ENCODE data around the gene IGSF22.

GRCh38 chr11:18699848-18700261 lies 26.1 kb downstream of the IGSF22 start:
- TF ChIP-seq POLR2A (IDR thresholded peaks at IDR 0.05) (no peak), EP300 (IDR thresholded peaks at IDR 0.05) (no peak), POLR2AphosphoS5 (IDR thresholded peaks at IDR 0.05) (no peak)

All from stomach (tissue), 4 donors.